Dendritic cell treated with granulocyte-macrophage colony-stimulating factor and Interleukin-4, amounts not matched to agents 40 ng/mL and 50 ng/mL, for 4 days (primary cell): ENCODE data around the gene ESYT3.

Source experiments
- H3K27ac Mint-ChIP-seq: one replicate; pipeline ENCODE4 v1.8.0; 2022; ENCODE audit warnings: mild to moderate bottlenecking, mixed read lengths
- H3K27me3 Mint-ChIP-seq: one replicate; pipeline ENCODE4 v1.8.0; 2022; ENCODE audit warnings: mild to moderate bottlenecking, mixed read lengths
- H3K36me3 Mint-ChIP-seq: one replicate; pipeline ENCODE4 v1.8.0; 2022; ENCODE audit warnings: low read depth, mixed read lengths
- H3K4me1 Mint-ChIP-seq: one replicate; pipeline ENCODE4 v1.8.0; 2022; ENCODE audit warnings: low read depth, mixed read lengths
- H3K4me3 Mint-ChIP-seq: one replicate; pipeline ENCODE4 v1.8.0; 2022; ENCODE audit warnings: mild to moderate bottlenecking, moderate library complexity, mixed read lengths
- H3K9me3 Mint-ChIP-seq: one replicate; pipeline ENCODE4 v1.8.0; 2022; ENCODE audit warnings: mixed read lengths
- intact Hi-C: fragments of 100-400 bp; cut with micrococcal nuclease; formaldehyde crosslinking; loops from one replicate; pipeline ENCODE4 v1.15.0; 2022

ESYT3 gene

DNA sequence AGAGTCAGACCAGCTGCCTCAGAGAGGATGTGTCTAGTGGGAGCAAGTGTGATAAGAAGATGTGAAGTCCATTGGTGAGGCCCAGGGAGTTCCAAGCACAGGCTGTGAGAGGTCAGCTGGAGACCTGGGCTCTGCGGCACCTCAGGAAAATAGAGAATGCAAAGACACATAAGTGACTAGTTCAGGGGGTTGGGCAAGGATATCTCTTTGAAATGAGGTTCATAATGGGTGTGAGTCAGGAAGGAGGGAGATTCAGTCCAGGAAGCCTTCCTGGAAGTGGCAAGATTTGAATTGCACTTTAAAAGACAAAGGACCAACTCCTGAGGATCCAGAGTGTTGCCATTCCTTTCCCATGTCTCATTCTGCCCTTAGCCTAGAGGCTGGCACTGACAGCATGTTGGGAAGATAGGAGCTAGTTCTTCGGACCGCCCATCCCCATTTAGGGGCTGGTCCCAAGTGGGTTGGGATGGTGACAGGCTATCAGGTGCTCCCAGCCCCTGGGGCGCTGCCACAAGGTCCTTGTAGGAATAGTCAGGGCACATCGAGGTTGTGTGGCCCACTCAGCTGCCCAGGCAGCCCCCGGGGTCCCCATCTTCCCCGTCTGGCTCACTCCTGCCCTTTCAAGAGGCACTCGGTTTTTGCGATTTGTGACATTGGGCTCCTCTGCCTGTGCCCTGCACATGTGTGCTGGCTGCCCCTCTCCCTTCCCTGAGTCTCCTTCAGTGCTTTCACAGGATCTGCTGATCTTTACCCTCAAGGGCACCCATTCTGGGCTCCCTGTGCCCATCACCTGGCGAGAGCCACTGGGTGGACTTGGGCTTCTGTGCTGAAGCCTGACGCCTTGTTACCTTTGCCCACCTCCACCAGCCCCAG lies 23.7 kb downstream of the ESYT3 start:
- H3K27ac Mint-ChIP-seq = no peak overlapping the region
- intact Hi-C loops = no loop called here
- no peaks in the 10 kb centered on the region for H3K27me3 Mint-ChIP-seq
- H3K4me1 Mint-ChIP-seq = peaks cover 5% of the 10 kb centered on the region
- H3K4me3 Mint-ChIP-seq = no peak overlapping the region
- H3K9me3 Mint-ChIP-seq = no peaks in the 10 kb centered on the region
- H3K36me3 Mint-ChIP-seq = no peaks in the 10 kb centered on the region

DNA sequence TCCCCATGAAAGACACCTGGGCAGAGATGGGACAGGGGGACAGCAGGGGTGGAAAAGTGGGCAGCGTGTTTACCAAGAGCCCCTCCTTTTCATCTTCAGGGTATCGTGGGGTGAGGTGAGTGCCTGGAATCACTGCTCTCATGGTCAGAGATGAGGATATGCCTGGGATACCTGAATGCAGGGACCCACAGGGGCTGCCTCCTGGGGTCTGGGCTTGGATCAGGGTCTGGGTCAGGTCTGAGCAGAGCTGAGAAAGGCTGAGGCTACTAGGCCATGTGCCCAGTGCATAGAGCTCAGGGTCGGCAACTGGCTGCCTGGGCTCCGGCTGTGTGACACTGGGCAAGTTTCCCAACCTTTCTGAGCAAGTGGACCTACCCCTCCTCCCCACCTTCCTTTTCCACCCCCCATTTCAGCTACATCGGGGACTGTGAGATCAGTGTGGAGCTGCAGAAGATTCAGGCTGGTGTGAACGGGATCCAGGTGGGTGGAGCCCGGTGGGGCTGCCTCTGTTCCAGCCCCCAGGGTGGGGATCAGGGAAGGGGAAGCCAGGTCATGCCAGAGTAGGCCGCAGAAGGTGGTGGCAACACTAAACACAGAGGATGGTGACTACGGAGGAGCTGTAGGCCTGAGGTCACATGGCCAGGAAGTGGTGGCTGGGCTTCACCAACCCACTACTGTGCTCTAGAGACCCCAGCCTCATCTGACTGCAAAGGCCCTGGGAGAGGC lies 24.5 kb downstream of the ESYT3 start:
- no peak overlapping the region for H3K4me3 Mint-ChIP-seq
- H3K4me1 Mint-ChIP-seq = peaks cover 5% of the 10 kb centered on the region
- H3K36me3 Mint-ChIP-seq = no peaks in the 10 kb centered on the region
- intact Hi-C loops = no loop called here
- no peaks in the 10 kb centered on the region for H3K27me3 Mint-ChIP-seq
- H3K9me3 Mint-ChIP-seq = no peaks in the 10 kb centered on the region
- no peak overlapping the region for H3K27ac Mint-ChIP-seq

DNA sequence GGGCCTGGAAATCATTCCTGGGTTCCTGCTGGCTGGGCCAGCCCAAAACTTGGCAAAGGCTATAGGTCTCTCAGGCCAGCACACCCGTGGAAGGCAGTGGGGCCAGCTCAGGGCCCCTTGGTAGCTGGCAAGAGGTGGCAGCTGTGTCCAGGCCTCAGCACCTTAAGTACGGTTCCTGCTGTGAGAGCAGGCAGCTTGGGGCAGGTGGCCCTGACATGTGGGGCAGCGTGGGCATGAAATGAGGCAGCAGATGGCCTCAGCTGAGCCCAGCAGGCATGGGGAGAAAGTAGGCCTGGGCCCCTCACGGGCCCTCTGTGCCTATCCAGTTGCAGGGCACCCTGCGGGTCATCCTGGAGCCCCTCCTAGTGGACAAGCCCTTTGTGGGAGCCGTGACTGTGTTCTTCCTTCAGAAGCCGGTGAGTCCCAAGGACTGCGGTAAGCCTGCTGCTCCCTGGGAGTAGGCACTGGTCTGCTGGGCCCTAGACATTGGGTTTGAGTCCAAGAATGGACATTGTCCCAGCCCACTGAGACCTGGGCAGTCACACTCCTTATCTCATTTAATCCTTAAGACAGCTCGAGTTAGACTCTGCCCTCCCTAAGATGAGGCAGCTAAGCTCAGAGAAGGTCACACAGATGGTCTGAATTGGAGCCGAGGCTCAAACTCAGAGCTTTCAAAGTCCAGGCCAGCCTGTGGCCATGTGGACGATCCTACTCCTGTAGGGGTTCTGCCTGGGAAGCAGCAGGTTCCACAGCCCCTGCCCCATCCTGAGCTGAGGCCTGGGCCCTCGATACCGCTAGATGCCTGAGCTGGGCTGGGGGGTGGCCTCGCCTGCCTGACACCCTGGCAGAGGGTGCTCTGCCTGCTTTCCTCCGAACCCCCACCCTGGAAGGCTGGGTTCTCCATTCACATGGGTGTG lies 25.5 kb downstream of the ESYT3 start:
- Mint-ChIP-seq H3K27me3 (no peaks in the 10 kb centered on the region), H3K36me3 (no peaks in the 10 kb centered on the region), H3K4me1 (peaks cover 5% of the 10 kb centered on the region), H3K4me3 (no peak overlapping the region), H3K9me3 (no peaks in the 10 kb centered on the region), H3K27ac (no peak overlapping the region)
- intact Hi-C loops = no loop called here

DNA sequence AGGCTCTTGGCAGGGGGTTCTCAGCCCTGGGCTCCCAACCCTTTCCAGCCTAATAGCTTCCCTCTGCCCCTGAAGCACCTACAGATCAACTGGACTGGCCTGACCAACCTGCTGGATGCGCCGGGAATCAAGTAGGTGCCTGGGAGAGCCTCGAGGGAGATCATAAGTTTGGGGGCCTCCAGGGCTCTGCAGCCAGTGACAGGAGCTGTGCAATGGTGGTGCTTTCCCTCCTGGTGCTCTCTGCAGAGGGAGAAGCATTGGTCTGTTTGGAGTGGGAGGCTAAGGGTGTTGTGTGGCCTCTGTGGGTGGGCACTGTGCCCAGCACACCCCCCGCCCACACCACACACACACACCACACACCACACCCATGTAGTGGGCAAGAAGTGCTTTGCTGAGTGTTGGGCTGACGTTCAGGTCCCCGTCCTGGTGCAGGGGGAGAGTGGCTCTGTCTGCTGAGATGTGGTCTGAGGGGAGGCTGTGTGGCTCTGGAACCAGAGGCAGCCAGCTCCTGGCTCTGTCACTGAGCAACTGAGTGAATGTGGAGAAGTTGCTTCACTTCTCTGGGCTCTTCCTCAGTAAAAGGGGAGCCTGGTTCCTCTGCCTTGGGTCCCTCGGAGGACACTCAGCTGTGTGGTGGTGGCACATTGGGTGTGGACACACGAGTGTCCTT lies 26.3 kb downstream of the ESYT3 start:
- peaks cover 5% of the 10 kb centered on the region for H3K4me1 Mint-ChIP-seq
- H3K27me3 Mint-ChIP-seq = no peaks in the 10 kb centered on the region
- H3K36me3 Mint-ChIP-seq = no peaks in the 10 kb centered on the region
- H3K9me3 Mint-ChIP-seq = no peaks in the 10 kb centered on the region
- H3K4me3 Mint-ChIP-seq = no peak overlapping the region
- H3K27ac Mint-ChIP-seq = no peak overlapping the region
- intact Hi-C loops = no loop called here

DNA sequence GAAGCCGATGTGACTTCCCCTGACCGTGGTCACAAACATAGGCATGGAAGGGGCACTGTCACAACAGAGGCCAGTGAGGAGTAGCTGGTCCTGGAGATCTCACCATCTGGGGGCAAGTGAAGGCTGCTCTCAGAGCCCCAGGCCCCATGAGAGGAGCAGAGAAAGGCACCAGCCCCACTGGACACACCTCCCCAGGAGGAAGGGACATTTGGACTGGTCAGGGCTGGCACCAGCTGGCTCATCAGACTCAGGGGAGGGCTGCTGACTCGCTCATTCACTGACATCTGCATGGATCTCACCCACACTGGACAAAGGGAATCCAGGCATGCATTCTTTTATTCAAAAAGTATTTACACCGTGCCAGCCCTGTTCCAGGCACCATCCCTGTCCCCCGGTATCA lies 26.8 kb downstream of the ESYT3 start:
- Mint-ChIP-seq H3K27me3 (no peaks in the 10 kb centered on the region), H3K4me1 (peaks cover 5% of the 10 kb centered on the region), H3K27ac (no peak overlapping the region), H3K4me3 (no peak overlapping the region), H3K9me3 (no peaks in the 10 kb centered on the region), H3K36me3 (no peaks in the 10 kb centered on the region)
- intact Hi-C loops = no loop called here

DNA sequence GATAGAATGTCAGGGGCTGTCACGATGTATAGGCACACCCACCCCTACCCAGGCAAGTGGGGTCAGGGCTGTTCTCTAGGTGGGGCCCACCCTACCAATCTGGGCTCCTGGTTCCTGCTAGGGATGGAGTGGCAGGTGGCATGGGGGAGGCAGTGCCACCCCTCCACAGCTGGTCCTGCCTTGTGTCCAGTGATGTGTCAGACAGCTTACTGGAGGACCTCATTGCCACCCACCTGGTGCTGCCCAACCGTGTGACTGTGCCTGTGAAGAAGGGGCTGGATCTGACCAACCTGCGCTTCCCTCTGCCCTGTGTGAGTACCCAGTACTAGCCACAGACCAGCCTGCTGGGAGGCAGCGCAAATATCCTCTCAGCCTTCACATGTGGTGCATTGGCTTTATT lies 27.5 kb downstream of the ESYT3 start:
- H3K36me3 Mint-ChIP-seq = no peaks in the 10 kb centered on the region
- H3K27me3 Mint-ChIP-seq = no peaks in the 10 kb centered on the region
- no peak overlapping the region for H3K27ac Mint-ChIP-seq
- intact Hi-C loops = no loop called here
- H3K9me3 Mint-ChIP-seq = no peaks in the 10 kb centered on the region
- peaks cover 5% of the 10 kb centered on the region for H3K4me1 Mint-ChIP-seq
- no peak overlapping the region for H3K4me3 Mint-ChIP-seq

DNA sequence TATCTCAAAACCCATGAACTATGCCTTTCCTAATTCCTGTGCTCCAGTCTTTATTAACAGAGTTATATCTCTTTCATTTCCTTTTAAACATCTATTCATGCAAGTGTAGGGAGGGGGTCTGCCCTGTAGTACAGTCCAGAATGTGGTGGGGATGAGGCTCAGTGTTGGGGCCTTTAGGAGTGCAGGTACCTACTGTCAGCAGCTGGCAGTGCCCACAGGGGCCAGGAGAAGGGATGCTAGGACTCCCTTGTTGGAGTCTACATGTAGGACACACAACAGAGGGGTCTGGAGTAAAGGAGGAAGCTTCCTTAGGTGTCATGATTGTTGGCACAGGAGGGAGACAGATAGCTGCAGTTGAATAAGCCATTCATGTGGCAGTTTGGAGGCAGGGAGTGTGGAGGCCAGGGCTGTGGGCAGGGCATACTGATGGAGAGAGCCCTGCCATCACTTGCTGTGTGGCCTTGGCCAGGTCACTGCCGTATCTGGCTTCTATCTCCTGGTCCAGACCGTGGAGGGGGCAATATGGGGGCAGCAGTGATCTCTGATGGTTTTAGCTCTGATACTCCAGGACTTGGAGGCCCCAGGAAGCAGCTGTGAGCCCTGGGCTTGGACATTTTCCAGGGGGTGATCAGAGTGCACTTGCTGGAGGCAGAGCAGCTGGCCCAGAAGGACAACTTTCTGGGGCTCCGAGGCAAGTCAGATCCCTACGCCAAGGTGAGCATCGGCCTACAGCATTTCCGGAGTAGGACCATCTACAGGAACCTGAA lies 29.5 kb downstream of the ESYT3 start:
- intact Hi-C loops = no loop called here
- no peak overlapping the region for H3K4me3 Mint-ChIP-seq
- no peaks in the 10 kb centered on the region for H3K36me3 Mint-ChIP-seq
- no peak overlapping the region for H3K27ac Mint-ChIP-seq
- peaks cover 5% of the 10 kb centered on the region for H3K4me1 Mint-ChIP-seq
- no peaks in the 10 kb centered on the region for H3K27me3 Mint-ChIP-seq
- no peaks in the 10 kb centered on the region for H3K9me3 Mint-ChIP-seq

DNA sequence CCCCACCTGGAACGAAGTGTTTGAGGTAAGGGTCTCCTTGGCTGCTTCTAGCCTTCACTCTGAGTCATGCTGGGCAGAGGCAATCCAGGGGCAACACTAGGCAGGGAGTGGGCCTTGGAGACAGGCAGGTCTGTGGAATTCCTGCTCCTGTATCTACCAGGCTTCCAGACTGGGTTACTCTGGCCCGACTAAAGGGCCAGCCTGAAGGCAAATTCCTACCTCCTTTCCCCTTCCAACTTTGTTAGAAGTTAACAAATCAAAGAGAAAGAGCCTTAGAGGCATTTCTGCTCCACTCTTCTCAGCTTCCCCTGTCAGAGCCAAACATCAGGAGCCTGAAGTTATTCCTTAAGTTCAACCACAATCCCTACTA lies 30.1 kb downstream of the ESYT3 start:
- H3K4me1 Mint-ChIP-seq = peaks cover 5% of the 10 kb centered on the region
- no peak overlapping the region for H3K4me3 Mint-ChIP-seq
- H3K27me3 Mint-ChIP-seq = no peaks in the 10 kb centered on the region
- H3K27ac Mint-ChIP-seq = no peak overlapping the region
- no peaks in the 10 kb centered on the region for H3K9me3 Mint-ChIP-seq
- intact Hi-C loops = no loop called here
- no peaks in the 10 kb centered on the region for H3K36me3 Mint-ChIP-seq

DNA sequence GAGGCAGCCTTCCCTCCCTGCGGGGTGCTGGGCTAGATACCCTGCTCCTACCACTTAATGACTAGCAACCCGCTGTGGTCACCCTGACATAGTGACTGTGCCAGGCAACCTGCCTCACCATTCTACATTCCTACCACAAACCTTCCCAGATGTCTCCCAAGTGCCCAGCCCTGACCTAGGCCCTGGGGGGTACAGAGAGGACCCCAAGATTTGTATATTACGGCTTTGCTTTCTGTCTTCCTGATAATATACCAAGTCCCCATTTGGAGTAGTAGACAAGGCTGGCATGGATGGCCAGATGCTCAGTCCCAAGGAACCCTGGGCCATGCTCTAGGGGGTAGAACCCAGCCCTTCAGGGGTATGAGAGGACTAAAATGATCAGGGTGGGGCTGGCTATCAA lies 31.0 kb downstream of the ESYT3 start:
- H3K27me3 Mint-ChIP-seq = no peaks in the 10 kb centered on the region
- H3K9me3 Mint-ChIP-seq = no peaks in the 10 kb centered on the region
- H3K4me3 Mint-ChIP-seq = no peak overlapping the region
- intact Hi-C loops = no loop called here
- H3K36me3 Mint-ChIP-seq = no peaks in the 10 kb centered on the region
- no peak overlapping the region for H3K27ac Mint-ChIP-seq
- H3K4me1 Mint-ChIP-seq = peaks cover 5% of the 10 kb centered on the region

DNA sequence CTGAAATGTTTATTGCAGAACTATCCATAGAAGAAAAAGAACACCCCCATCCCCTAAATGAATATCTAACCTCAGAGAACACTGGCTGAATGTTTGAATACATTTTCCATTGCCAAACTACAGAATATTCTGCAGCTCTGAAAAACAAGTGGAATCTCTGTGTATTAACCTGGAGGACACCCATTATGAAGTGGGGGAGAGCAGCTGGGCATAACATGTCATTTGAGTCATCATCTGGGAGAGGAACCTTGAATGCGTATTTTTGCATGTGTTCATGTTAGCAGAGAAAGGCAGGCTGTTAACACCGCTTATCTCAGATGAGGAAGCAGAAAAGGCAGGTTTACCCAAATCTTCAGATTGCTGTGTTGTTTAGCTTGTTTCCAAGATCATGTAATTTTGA lies 31.5 kb downstream of the ESYT3 start:
- H3K27me3 Mint-ChIP-seq = no peaks in the 10 kb centered on the region
- no peak overlapping the region for H3K4me3 Mint-ChIP-seq
- no peaks in the 10 kb centered on the region for H3K9me3 Mint-ChIP-seq
- intact Hi-C loops = no loop called here
- H3K27ac Mint-ChIP-seq = no peak overlapping the region
- H3K4me1 Mint-ChIP-seq = peaks cover 1% of the 10 kb centered on the region
- H3K36me3 Mint-ChIP-seq = no peaks in the 10 kb centered on the region

DNA sequence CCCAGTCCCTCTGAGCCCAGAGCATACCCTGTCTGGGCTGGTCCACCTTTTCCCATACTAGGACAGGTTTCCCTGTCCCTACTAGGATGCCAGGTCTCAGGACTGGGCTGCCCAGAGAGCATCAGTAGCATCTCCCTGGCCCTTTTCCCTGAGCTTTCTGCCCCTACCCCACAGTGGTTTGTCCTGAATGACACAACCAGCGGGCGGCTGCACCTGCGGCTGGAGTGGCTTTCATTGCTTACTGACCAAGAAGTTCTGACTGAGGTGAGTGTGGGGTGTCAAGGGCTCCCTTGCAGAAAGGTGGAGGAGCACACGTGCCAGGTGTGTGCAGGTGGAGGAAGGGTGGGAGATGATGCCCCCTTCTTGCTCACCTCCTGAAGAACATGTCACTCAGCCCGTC lies 33.5 kb downstream of the ESYT3 start:
- no peak overlapping the region for H3K27ac Mint-ChIP-seq
- H3K9me3 Mint-ChIP-seq = no peaks in the 10 kb centered on the region
- H3K36me3 Mint-ChIP-seq = no peaks in the 10 kb centered on the region
- no peak overlapping the region for H3K4me3 Mint-ChIP-seq
- H3K27me3 Mint-ChIP-seq = no peaks in the 10 kb centered on the region
- no peaks in the 10 kb centered on the region for H3K4me1 Mint-ChIP-seq
- intact Hi-C loops = no loop called here

DNA sequence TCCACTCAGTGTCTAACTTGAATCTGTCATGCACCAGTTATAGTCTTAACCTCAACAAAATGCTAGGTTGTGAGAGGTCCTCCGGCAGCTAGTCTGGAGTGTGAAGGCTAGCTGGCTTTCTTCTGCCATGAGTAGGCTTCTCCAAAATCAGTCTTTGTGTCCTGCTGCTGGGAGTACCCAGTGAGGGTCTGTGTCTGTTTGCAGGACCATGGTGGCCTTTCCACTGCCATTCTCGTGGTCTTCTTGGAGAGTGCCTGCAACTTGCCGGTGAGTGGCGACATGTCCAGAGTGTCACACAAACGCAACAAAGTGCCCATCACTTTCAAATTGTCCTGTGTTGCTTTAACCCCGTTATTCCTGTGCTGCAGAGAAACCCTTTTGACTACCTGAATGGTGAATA lies 34.0 kb downstream of the ESYT3 start:
- Mint-ChIP-seq H3K27ac (no peak overlapping the region), H3K27me3 (no peaks in the 10 kb centered on the region), H3K36me3 (no peaks in the 10 kb centered on the region), H3K4me1 (no peaks in the 10 kb centered on the region), H3K9me3 (no peaks in the 10 kb centered on the region), H3K4me3 (no peak overlapping the region)
- intact Hi-C loops = no loop called here

DNA sequence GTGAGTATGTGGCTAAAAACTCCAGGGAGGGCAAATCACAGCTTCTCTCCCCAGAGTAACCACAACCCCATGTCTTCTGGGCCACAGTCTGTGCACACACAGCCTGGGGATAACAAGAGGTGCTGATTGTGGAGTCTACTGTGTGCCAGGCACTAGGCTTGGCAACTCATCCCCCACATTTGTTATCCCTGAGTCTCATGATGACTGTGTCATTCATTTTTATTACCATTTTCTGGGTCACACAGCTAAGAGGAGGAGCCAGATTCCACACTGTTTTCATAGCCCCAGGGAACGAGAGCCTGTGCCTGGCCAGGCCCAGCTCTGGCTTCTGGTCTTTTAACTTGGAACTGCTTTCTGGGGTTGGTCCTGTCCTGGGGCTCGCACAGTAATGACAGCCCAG lies 34.5 kb downstream of the ESYT3 start:
- Mint-ChIP-seq H3K27ac (no peak overlapping the region), H3K36me3 (no peaks in the 10 kb centered on the region), H3K27me3 (no peaks in the 10 kb centered on the region), H3K4me1 (no peaks in the 10 kb centered on the region), H3K4me3 (no peak overlapping the region), H3K9me3 (no peaks in the 10 kb centered on the region)
- intact Hi-C loops = no loop called here
